Fibroblast of skin of left biceps (primary cell): ENCODE data around the gene REXO5.
"Not testable (repeated sequence)": the region's sequence is repeated elsewhere in the genome, so short reads cannot be mapped to it uniquely, and the experiment has no call there.

Experiments used
- DNase-seq, 2 experiments: peaks; one replicate each; pipeline ENCODE4 v3.0.0-alpha.2; 2013; ENCODE audit warnings: low read depth in 2 of 2

REXO5 gene

DNA sequence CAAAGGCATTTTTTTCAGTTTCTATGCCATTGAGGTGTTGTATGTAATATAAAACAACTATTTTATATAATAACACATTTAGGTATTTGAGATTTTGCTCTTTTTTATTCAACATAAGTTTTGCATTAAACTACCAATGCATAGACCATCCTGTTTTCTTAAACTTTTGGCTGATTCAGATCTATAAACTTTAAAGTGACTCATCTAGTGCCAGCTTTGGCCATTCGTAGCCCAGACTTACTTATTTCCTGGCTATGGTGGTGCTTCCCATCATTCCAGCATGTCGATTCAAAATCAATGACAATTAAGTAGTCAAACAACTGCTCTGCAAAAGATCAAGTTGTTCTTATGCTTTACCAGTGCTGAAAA is 3.2 kb upstream of the REXO5 start:
- DNase-seq: no peak

DNA sequence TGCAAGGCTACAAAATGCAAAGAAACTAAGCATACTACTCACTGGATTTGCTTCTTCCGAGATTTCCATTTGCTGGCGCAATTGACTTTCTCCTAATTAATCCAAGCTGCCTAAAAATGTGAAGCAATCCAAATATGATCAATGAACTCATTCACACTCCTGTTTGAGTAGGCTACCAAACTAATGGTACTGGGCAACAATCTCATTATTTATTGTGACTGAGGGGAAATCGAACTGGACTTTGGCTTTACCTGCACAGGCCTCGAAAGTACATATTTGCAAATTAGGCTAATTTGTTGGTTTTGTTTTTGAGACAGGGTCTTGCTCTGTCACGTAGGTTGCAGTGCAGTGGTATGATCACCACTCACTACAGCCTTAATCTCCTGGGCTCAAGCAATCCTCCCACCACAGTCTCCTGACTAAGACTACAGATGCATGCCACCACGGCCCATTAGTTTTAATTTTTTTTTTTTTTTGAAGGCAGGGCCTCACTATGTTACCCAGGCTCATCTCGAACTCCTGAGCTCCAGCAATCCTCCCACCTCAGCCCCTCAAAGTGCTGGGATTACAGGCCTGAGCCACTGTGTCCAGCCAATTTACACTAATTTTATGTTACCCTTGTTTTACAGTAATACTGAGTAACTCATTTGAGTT is 2.6 kb upstream of the REXO5 start:
- no peak for DNase-seq

DNA sequence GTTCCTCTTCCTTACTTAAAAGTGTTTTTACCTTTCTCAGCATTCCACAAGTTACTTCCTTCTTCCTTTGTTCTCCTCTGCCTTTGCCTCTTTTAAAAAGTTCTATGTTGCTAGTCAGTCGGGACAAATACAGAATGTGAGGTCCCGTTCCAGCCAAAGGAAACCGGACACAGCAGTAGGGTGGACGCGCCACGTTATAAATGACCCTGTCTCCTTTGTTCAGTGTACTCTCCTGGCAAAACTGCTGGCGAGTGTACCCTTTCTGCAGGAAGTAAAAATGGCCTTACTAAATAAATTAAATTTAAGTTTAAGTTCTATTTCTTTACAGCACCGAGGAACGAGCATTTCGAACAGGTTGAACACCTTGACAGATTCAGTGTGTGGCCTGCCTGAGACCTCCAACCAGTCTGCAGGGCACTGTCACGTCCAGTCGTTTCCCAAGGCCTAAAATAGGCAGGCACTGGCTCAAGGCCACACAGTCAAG is 601 bp upstream of the REXO5 start:
- DNase-seq: not testable (repeated sequence)

DNA sequence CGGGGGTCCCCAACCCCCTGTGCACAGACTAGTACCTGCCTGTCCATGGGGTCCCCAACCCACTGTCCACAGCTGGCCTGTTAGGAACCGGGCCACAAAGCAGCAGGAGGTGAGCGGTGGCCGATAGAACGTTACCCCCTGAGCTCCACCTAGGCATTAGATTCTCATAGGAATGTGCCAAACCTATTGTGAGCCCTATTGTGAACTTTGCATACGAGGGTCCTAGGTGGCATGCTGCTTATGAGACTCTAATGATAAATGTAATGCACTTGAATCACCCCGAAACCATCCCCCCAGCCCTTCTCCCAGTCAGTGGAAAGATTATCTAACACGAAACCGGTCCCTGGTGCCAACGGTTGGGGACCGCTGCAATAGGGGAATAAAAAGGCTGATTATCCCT is 1.5 kb downstream of the REXO5 start:
- DNase-seq: no peak

DNA sequence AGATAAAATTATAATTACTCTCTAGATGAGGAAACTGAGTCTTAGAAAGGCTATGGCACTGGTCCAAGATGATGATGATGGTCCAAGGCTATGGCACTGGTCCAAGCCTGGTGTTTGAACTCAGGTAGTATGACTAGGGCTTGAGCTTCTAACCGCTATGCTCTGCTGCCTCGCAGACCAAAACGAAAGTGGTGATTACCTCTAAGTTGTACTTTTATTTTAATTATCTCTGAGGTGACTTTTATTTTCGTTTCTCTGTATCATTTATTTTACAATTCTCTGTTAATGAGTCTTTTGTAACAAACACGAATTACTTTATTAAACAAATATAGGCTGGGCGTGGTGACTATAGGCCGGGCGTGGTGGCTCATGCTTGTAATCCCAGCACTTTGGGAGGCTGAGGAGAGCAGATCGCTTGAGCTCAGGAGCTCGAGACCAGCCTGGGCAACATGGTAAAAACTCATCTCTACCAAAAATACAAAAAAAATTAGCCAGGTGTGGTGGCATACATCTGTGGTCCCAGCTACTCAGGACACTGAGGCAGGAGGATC is 5.6 kb downstream of the REXO5 start:
- DNase-seq: no peak

DNA sequence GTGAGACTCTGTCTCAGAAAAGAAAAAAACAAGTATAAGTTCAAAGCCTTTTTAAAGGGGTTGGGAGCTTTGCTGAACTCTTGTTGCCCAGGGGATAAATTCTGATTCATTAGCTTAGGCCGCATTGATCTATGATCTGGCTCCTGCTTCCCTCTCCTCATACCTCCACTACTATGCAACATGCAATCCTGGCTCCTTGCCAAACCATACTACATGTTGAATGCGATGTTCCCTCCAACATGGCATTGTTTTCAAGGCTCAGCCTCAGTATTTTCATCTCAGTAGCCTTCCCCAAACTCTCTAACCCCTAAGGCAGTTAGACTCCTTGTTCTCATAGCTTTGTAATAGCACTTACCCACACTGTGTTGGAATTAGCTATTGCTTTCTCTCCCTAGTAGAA is 6.2 kb downstream of the REXO5 start:
- DNase-seq: no peak

DNA sequence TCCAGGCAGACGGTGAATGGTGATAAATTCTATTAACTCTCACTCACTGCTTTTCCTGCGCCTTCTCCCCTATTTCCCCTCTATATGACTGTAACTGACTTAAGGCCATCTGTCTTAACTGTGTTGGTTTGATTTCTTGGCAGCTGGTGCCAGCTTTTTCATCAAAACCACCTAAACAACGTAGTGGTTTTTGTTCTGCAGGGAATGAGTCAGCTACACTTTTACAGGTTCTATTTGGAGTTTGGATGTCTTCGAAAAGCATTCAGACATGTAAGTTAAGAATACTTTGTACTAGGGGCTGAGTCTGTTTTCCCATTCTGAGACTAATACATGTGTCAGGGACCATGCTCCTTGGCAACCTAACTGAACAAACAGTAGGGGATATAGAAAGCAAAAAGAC is 8.5 kb downstream of the REXO5 start:
- DNase-seq: no peak

DNA sequence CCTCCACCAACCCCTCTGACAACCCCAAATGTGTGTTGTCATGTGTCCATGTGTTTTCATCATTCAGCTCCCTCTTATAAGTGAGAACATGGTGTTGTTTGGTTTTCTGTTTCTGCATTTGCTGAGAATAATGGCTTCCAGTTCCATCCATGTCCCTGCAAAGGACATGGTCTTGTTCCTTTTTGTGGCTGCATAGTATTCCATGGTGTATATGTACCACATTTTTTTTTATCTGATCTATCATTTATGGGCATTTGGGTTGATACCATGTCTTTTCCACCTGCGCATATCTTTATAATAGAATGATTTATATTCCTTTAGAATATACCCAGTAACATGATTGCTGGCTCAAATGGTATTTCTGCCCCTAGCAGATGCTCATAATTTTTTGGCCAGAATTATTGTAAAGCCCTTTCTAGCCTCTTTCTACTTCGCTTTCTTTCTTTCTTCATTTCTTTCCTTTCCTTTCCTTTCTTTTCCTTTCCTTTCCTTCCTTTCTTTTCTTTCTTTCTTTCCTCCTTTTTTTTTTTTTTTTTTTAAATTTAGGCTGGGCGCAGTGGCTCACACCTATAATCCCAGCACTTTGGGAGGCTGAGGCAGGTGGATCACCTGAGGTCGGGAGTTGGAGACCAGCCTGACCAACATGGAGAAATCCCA is 12.7 kb downstream of the REXO5 start:
- DNase-seq: no peak

DNA sequence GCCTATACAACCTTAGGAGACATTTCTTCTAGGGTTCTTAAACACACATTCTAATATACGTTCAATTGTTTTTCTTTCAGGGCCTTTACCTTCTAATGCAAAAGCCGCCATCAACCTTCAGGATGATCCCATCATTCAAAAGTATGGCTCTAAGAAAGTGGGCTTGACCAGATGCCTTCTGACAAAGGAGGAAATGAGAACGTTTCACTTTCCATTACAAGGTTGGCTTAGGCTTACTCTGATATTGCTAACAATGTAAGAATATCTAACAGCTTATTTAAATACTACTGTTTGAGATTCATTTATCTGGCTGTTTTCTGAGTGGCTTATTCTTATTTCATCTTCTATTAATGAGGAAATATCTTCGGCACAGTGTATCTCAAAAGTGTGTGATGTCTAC is 15.4 kb downstream of the REXO5 start:
- no peak for DNase-seq

DNA sequence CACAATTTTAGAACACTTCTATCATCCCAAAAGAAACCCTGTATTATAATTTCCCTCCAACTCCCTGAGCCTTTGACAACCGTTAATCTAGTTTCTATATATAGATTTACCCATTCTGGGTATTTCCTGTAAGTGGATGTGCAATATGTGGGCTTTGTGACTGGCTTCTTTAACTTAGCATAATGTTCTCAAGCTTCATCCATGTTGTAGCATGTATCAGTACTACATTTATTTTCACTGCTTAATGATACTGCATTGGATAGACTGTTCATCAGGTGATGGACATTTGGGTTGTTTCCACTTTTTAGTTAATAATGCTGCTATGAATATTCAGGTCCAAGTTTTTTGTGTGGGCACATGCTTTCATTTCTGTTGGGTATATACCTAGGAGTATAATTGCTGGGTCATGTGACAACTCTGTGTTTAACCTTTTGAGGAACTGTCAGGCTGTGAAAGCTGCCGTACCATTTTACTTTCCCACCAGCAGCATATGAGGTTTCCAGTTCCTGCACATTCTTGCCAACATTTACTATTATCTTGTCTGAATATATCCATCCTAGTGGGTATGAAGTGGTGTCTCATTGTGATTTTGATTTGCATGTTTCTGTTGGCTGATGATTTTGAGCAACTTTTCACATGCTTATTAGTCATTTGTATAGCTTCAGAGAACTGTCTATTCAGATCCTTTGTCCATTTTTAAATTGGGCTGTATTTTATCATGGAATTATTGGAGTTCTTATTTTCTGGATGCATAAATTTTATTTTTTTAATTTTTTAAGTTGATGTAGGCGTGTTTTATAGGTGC is 16.4 kb downstream of the REXO5 start:
- no peak for DNase-seq

DNA sequence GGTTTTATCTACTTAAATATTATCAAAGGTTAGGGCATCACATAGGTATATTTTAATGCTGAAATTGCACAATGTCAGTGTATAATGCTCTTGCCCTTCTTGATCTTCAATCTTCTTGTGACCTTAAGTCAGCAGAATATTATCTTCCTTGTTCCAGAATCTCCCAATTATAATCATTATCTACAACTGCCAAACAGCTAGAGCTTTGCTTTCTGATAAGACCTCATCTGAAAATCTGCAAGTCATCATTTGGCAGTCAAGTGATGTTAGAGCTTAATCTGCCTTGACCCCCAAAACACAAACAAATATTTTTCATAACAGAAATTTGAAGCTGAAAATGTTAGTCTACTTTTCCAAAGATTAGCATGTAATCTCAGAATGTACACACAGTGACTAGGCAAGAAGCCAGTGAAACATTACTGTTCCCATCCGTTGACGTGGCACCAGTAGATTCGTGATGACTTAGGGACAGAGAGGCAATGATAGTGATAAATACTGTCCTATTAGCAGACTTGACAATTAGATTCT is 19.8 kb downstream of the REXO5 start:
- no peak for DNase-seq

DNA sequence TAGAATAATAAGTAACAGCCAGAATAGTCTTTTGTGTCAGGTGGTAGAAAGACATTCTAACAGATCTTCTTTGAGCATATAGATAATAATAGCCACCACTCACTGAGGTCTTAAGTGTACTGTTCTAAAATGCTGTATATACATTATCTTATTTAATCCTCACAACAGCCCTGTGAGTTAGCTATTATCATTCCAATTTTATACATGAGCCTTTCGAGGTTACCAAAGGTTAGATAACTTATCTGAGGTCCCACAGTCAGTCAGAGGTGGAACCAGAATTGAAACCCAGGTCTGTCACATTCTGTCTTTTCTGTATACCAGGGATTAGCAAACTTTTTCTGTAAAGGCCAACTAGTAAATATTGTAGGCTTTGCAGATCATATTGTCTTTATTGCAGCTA is 23.2 kb downstream of the REXO5 start:
- no peak for DNase-seq

DNA sequence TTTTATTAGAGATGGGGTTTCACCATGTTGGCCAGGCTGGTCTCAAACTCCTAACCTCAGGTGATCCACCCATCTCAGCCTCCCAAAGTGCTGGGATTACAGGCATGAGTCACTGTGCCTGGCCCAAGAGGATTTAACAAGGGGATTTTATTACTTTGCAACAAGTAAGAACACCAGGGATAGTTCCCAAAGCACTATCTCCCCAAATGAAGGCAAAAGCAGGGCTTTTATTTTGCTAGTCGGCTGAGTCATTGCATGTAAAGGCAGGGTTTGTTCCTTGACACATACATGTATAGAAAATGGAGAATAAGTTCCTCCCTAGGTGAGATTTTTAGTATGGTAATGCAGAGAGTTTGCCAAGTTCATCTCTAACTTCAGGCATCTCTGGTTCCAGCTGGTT is 24.0 kb downstream of the REXO5 start:
- DNase-seq: no peak

- no peak for DNase-seq
Measured at GRCh38 chr16:20833086-20833485, 26.8 kb downstream of the REXO5 start.

DNA sequence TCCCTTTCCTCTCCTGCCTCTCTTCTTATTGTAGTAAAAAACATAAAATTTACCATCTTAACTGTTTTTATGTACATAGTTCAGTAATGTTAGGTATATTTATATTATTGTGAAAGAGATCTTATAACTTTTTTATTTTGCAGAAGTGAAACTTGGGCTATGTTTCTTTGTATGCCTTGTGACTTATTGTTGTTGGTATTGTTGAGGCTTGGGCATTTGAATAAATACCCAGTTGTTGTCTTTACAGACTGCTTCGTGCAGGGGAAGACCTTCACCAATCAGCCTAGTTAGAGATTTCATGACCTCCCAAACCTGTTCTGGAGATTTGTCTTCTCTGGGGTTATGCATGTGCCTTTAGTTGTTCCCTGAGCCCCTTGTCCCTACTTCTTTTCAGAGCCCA is 31.9 kb downstream of the REXO5 start:
- no peak for DNase-seq

DNA sequence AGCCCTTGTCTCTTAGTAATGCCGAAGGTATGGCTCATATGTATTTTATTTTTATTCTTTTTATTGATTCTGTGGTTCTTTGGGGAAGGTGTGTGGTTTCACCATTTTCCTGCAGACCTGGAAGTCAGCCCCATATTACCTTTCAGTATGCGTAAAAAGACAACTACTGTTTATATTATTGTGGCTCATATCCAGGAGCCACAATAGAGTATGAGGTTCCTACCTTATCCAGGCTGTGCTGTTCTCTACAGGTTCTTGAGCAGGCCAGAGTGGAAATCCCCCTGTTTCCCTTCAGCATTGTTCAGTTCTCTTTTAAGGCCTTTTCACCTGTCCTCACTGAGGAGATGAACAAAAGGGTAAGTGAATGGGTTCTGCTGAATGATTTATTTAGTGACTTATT is 33.2 kb downstream of the REXO5 start:
- no peak for DNase-seq

- DNase-seq: no peak
Measured at GRCh38 chr16:20844054-20844453, 37.7 kb downstream of the REXO5 start.

GRCh38 chr16:20844588-20844987 is 38.3 kb downstream of the REXO5 start:
- no peak for DNase-seq

DNA sequence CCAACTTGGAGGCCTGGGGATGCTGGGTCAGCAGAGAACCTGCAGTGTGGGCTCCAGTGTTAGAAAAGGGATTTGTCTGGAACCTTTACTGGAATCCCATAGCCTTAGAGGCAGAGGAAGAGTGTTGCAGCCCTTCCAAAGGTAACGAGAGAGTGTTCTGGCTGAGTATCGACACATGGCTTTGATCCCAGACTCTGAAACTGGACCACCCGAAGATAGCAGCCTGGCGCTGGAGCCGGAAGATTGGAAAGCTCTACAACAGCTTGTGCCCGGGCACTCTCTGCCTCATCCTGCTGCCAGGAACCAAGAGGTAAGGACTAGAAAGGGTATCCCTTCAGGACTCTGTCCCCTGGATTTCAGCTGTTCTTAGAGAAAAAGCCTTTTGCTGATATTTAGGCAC is 39.7 kb downstream of the REXO5 start:
- DNase-seq: no peak

DNA sequence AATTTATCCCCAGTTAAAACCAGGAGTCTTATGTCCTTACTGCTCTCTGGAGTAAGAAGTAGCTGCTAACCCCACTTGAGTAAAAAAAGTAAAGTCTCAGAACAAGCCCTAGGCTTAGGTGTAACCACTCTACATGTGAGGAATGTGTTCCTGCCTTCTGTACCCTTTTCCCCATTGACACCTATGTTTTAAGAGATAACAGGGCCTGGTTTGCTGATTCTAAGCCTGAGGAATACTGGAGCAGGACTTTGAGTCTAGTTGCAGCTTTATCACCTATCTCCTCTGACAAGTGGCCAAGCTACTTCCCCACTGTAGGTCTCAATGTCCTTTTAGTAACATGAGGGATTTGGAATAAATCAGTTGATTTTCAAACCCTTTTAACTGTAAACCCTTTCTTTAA is 40.2 kb downstream of the REXO5 start:
- DNase-seq: no peak

- DNase-seq: no peak
Measured at GRCh38 chr16:20847550-20847949, 41.2 kb downstream of the REXO5 start.

- peak; percentile 33 to 44 for DNase-seq
Measured at GRCh38 chr16:20849589-20850390, 43.5 kb downstream of the REXO5 start.
